G401 (cell line): ENCODE results near the gene DMRT1. TPM values are rescaled to one million over a fixed set of nuclear protein-coding genes. Genes with fewer than 3 reads are reported as not detected.

Experiments
- DNase-seq: peaks from one replicate; pipeline ENCODE4 v3.0.0-alpha.2; 2015; ENCODE audit warnings: low spot score
- in situ Hi-C: cut with HindIII; loops from 2 replicates; pipeline ENCODE4 v1.10.0; 2016; ENCODE audit warnings: low sequenced_read_pairs, mixed read lengths
- total RNA-seq: library from RNA; depleted of rRNA; stranded (reverse); fragments of >200 nt; shearing (Covaris generic); gene quantifications from 2 replicates; pipeline ENCODE4 v1.2.3, GENCODE V29; 2014

The DMRT1 gene
- total RNA-seq, 1 experiment from 2014 or later: not detected

DNA sequence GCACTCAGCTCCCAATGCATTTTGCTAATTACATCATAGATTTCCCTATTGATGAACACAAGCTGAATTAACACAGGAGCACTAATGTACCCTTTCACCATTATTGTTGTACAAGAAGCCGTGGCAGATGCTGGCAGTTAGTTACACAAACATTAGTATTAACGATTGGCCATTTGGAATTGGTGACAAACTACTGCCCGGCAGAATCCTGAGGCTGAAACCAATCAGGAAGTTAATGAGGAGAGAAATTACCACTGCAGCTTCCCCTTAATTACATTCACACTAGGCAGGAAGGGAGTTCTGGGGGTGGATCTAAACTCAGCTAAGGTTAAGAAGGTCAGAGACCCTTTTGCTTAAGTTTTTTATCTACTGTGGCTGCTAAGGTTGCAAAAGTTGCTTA is 125.4 kb downstream of the DMRT1 start:
- DNase-seq: no peak
- in situ Hi-C loops: no loop called here

DNA sequence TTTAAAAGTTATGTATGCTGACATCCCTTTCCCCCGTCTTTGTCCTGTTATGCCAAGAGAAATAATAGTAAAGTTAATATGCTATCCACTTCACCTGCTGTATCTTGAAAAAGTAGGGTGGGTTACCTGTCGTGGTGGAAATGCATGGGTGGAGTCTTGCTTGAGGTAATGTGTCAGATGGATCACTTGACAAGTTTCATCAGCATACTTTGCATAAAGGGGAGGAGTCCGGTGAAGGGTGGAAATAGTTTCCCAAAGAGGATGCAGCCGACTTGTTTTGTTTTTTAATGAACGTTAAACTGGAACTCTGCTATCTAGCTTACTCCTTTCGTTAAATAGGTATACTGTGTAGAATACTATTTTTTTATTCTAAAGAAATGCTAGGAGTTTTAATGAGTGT is 125.9 kb downstream of the DMRT1 start:
- no peak for DNase-seq
- in situ Hi-C loops: no loop called here

DNA sequence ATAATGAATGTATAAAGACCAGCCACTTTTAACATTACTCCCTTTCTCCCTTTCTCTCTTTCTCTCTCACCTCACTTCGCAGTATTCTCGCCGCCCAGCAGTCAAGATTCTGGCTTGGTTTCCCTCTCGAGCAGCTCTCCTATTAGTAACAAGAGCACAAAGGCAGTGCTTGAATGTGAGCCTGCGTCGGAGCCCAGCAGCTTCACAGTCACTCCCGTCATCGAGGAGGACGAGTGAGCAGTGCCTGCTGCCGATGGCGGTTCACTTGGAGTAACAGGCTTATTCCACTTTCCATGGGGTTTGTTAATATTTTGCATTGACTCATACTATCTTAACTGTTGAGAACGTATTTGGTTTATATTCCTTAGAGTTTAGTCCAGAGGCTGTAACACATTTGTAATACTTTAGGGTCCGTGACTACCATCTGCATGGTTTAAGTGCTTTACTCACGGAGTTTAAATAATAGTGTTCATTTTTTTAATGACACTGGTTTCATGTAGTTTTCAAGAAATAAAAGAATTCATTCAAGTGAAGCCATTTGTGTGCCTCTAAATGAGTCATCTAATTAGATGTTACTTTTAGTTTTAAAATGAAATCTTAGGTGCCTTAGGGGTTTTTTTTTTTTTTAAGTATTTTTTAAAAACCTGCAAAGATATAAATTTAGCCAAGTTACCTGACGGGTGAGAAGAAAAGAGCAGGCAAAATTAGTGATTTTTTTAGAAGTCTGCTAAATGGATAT is 126.6 kb downstream of the DMRT1 start:
- in situ Hi-C loops: no loop called here
- DNase-seq: no peak

DNA sequence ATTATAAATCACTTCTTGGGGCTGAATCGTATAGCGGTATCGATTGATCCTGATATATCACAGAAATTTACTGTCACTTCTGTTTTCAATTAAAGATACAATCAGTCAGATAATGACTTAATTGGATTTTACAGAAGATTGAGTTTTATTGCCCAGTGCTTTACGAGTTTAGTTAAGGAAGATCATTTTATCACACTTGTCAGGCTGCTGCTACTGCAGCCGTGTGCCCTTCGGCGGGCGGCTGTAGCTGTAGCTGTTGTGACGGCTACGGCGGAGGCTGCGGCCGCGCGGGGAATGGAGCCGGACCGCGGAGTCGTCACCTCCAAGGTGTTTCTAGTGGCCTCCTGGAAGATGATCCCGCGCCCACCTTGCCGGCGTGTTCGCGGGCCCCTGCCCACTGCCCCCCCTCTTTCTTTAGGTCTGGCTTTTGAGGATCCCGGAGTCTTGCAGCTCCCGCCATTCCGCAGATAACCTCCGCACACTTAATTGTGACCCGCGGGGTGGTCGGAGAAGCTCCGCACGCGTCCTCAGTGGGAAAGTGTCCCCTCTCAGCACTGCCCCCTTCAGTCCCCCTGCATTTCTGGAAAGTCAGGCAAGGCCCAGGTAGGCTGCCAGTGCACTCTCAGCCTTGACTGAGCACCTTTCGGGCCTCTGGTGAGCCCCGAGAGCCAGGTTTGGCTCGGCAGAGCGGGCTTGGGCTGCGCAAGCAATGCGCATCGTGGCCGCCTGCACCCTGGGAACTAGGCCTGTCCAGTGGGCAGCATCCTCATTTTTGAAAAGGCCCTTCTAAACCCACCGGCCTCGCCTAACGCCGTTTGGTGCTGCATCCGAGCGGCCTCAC is 128.0 kb downstream of the DMRT1 start:
- in situ Hi-C loops: no loop called here

DNA sequence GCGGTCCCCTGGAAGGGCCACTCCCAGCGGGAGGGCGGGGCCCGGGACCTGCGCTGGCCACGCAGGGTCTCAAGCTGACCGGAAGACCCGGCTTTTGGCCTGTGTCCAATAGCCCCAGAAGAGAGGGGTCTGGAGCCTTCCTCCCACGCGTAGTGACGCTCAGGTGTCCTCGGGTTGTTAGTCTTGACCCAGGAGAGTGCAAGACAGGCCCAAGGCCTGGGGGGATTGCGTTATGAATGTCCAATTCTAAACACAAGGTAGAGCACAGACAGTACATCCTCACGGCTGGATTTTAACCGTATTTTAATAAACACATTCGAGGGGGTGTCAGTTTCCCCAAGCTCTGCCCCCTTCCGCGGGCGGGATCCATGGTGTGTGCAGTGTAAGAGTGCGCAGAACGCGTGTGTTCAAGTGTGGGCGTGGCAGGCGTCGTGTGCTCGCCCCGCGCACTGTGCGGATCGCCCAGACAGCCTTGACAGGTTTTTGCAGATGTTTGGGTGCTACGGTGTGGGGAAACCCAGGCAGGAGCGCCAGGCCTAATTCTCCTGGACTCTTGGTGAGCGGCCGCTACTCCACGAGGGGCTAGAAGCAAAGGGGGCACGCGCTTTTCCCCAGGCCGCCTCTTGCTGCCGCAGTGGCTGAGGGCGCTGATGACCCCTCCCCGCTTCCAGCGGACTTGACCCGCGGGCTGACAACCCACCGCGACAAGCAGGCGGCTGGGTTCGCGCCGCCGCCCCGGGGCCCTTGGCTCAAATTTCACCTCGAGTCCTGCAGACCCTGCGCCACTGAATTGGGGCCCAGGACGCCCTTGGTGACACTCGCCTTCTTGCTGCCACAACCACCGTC is 128.9 kb downstream of the DMRT1 start:
- in situ Hi-C loops: no loop called here
- DNase-seq: no peak

More for the DNA sequence above, 128.0 kb downstream of the DMRT1 start:
- no peak for DNase-seq

DNA sequence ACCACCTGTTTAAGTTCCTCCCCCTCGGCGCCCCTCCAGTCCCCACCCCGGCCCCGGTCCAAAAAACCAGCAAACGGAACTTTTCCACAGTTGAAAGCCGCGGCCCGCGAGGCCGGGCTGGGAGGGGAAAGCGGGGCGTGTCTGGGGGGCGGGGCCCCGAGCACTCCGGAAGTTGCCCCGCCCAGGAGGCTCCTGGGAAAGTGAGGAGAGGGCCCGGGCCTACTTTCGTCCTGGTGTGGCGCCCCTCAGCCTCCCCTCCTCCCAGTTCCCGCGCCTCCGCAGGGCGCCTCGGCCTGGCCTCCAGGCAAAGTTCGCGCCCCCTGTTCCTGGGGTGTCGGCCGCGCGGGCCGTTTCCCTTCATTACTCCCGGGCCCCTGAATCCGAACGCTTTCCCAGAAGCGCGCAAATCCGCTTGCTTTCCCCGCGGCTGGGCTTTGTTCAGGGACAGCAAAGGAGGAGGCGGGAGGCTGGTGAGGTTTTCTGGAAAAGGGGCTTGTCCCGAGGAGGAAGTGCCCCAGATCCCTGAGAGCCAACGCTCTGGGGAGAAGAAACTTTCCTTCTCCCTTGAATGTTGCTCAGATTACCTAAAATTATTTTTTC is 130.5 kb downstream of the DMRT1 start:
- no peak for DNase-seq
- in situ Hi-C loops: no loop called here

DNA sequence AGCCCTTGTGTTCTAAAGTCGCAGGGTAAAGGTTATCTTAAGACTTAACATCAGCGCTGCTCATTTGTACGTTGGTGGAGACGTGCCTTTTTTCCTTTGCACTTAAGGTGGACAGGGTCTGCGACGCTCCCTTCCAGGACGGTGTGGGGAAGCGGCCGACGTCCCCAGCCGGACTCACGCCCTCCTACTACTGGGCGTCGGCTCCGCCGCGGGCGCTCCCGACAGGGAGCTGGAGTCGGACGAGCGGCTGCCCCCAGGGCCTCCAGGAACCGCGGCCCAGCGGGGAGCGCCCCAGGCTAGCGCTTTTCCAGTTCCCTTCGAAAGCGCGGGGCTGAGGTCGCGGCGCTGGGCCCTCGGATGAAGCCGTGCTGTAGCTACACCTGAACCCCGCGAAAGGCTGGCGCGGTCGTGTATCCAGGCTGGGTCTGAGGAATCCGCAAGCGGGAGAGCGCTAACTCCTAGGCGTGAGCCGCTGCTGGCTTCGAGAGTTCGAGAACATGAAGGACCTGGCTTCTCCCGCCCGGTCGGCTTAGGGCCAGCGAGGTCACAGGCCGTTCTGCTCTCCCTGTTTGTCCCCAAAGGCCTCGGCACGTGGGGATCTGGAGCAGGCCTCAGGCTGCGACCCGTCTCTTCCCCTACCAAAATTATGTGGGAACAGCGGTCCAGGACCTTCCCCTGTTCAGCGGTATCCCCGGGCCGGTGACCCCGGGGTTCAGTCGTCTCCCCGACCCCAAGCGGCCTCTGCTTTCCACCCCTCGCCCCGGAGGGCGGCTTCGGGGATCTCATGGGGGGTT is 131.2 kb downstream of the DMRT1 start:
- in situ Hi-C loops: no loop called here
- DNase-seq: no peak

DNA sequence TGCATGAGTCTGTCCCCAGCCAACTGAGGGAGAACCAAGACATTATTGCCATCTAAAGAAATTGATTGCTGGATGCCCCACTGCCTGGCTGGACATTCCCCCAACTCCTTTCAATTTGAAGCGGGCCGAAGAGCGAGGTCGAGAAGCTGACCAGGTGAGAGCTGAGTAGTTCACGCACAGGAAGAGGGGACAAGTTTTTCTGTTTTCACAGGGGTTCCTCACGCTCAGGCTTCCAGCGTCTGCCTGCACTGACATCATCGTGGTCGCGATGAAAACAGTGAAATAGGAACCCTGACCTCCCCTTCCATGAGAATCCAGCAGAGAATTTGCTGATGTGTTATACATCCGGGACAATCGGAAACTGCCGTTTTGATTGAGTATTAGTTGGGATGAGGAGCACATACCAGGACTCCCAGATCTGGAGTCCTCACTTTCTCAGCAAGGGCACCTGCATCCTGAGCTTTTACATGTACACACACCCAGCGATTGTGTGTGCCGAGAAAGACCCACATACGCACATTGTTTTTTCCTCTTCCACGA is 131.9 kb downstream of the DMRT1 start:
- in situ Hi-C loops: no loop called here
- DNase-seq: no peak

DNA sequence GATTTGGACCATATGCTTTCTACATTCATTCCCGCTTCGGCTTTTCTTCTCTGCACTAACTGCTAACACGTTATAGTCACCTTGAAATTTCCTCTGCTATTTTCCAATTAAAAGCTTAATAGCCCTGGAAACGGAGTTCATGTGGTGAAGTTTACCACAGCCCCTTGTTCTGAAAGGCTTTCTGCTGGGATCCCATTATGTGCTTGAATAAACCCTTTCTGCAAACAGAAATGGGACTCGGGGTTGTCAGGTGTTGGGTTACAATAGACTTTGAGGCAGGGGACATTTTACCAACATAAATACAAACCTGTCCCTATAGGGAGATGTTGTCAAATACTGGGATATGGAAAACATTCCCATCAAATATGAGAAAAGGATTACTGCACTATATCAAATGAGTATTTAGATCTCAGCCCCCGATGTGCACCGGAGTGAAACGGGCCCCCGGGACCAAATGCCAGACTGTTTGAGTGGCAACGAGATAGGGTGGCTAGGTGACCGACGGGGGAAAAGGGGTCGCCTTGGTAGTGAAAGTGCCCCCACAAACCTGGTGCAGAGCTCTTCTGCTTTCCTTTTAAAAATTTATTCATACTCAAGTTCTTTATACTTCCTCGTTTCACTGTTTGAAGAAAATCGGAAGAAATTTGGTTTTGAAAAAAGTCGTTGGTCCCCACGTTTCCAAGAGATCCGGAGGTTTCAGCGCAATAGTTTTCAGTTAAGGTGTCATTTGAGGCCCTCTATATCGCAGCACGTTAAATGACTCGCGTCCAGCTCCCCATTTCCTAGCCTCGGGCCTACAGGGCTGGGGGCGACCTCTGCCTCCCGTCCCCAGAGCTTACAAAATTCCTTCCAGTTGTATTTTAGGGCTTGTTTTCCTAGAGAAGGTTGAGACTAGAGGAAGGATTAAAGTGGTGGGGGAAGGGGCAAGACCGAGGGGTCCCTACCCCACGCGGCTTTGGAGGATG is 132.8 kb downstream of the DMRT1 start:
- in situ Hi-C loops: no loop called here

DNA sequence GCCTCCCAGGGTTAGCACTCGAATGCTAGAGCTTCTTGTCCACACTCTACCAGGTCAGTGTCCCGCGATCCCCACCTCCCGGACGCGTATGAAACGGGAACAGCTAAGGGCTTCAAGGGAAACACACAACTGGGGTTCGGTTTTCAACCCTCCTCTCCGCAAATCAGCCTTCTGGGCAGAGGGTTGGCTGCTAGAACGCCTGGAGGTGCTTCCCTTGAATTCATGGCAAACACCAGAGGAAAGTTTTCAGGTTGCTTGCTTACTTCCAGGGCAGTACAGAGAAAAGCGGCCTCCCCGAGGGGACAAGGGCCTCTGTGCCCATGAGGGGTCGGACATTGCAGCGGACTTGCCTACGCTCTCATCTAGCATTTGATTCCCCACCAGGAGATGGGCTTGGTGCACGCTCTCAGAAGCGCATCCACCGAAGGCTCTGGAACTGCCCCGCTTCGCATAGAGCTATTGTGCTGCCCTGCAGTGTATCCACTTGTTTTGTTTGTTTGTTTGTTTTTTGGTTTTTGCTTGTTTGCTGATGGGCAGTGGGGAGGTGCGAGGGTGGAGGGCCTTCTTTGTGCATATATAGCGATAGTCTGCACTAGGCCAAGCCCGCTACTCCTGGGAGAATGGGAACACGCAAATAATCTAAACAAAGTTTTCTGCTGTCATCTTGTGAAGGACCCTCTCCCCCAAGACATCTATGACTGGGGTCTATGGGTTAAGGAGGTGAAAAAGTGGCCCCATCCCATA is 133.7 kb downstream of the DMRT1 start:
- in situ Hi-C loops: no loop called here
- DNase-seq: no peak

More for the DNA sequence above, 132.8 kb downstream of the DMRT1 start:
- no peak for DNase-seq

DNA sequence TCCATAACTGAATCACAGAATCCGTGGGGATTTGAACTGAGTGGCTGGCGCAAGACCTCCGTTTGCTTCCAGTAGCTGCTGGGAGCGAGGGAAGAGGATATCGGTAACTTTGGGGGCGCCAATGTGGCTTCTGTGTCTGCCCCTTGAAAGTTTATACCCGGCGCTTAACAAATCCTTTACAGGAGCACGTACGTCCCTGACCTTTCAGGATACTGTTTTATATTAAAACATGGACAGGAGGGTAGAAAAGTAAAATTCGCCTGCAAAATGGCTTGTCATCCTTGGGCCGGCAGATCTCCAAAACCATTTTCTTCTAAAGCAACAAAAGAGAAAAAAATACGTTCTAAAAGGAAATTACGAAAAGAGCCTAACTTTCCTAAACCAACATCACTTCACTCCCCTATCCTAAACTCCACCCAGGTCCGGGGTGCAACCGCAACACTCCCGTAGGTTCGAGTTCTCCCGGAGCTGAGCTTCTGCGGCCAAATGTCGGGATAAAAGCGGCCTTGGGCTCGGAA is 134.3 kb downstream of the DMRT1 start:
- in situ Hi-C loops: no loop called here
- no peak for DNase-seq

DNA sequence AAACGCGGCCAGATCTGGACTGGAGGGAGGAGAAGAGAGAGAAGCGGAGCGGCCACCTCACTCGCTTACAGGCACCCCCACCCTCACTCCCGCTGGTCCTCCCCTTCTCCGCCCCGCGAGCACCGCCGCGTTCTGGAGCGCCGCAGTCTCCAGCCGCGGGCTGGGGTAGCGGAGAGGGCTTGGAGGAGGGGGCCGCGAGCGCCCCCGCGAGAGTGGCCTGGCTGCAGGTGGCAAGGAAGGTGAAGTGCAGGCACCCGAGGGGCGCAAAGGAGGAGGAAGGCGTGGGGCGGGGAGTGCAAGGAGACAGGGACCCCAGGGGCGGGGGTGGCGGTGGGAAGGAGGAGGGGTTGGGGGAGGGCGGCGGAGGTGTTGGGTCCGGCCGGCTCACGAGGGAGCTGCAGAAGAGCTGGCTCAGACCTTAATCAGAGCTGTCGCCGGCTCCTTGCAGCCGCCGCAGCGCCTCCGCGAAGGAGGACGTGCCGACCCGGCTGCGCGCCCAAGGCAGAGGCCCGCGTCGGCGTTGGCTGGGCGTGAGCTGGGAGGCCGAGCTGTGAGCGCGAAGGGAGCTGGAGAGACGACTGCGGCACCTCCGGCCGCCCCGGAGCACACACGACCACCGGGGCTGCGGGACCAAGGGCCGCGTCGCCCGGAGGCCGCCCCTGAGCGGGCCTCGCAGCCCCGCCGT is 134.9 kb downstream of the DMRT1 start, which contains the start of gene DMRT3:
Gene DMRT3 (plus strand): TSS at position 398 of the 685 bp plus-strand sequence. CDS start 347 bp downstream, outside the sequence.
- in situ Hi-C loops: no loop called here
- no peak for DNase-seq

DNA sequence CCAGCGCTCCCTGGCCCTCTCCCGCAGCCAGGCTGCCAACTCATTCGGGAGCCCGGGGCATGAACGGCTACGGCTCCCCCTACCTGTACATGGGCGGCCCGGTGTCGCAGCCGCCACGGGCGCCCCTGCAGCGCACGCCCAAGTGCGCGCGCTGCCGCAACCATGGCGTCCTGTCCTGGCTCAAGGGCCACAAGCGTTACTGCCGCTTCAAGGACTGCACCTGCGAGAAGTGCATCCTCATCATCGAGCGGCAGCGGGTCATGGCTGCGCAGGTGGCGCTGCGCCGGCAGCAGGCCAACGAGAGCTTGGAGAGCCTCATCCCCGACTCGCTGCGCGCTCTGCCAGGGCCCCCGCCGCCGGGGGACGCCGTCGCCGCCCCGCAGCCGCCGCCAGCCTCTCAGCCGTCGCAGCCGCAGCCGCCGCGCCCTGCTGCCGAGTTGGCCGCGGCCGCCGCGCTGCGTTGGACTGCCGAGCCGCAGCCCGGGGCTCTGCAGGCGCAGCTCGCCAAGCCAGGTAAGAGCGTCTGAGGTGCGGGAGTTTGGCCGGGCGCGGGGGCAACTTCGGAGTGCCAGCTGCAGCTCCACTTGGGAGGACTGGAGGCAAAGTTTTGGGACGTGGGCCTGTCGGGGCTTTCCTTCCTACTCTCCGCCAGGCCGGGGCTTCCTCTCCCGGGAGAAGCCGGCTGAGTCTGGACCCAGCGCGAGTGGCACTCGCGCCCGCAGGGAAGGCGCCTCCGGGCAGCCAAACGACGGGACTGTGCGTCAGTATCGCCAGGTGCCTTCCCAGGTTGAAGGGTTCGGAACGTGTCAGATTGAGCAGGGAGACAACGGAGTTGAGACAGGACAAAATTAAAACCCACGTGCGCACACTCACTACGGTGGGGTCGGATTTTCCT is 135.7 kb downstream of the DMRT1 start:
- no peak for DNase-seq
- in situ Hi-C loops: no loop called here

DNA sequence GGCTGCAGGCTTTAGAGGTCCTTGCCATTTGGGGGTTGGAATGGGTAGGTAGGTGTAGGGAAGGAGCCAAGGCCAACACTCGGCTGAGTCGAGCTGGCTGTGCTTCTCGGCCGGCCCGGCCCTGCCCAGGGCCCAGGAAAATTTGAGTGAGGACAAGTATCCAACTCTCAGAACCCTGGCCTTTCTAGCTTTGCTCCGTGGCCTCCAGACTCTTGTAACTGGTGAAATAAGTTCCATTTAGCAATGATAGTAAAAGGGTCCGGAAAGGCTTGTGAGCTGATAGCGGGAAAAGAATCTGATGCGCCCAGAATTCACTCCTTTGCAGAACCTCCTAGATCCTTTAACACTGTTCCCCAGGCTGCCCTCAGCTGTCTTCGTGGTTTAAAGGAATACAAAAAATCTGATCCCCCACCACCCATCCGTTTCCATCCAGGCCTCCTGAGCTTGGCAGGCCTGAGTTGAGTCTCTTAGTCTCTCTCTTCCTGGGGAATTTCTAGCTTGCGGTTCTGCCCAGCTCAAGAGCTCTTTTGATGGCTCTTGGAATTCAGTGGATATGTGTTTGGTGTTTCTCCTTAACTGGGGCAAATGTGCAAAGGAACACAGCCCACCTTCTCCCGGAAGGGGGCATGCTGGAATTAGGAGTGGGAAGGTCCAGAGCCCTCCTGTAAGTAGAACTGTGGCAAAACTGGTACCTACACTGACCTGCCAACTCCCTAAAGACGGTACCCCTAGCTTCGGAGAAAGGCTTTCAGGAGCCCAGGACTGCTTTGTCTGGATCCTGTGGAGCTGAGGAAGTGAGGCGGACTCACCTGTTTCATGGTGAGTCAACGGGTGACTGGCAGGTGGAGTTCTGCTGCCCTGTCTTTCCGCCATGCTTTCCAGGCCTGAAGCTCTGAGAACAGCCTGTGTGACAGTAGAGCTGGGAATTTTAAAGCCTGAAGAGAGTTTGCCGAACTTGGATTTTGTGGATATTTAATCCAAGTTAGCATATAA is 136.6 kb downstream of the DMRT1 start:
- no peak for DNase-seq
- in situ Hi-C loops: no loop called here
